Peyer's patch (tissue), 4 donors: ENCODE data around the gene KBTBD4. TPM values are rescaled to one million over a fixed set of nuclear protein-coding genes. Genes with fewer than 3 reads are reported as not detected.
"Not testable (repeated sequence)": the region's sequence is repeated elsewhere in the genome, so short reads cannot be mapped to it uniquely, and the experiment has no call there.

Source experiments
- DNase-seq, 3 donors: peaks; one replicate each; pipeline ENCODE4 v3.0.0-alpha.2; 2017 to 2019
- H3K27ac ChIP-seq, 4 donors: fragments of 200-600 bp; sonication (generic); one replicate each; pipeline ENCODE4 v1.5.1; 2016 to 2019
- H3K27me3 ChIP-seq, 2 donors: fragments of 200-600 bp; sonication (generic); one replicate each; pipeline ENCODE4 v1.5.1; 2019
- H3K36me3 ChIP-seq, 3 donors: fragments of 200-600 bp; sonication (generic); one replicate each; pipeline ENCODE4 v1.5.1; 2016 to 2019
- H3K4me1 ChIP-seq, 4 donors: fragments of 200-600 bp; sonication (generic); one replicate each; pipeline ENCODE4 v1.5.1; 2016 to 2019
- H3K4me3 ChIP-seq, 4 donors: fragments of 200-600 bp; sonication (generic); 1 replicate in 3 of 4; 2 replicates in 1 of 4; pipeline ENCODE4 v1.5.1; 2016 to 2019; ENCODE audit warnings: mild to moderate bottlenecking in 1 of 4
- H3K9me3 ChIP-seq, 4 donors: fragments of 200-600 bp; sonication (generic); one replicate each; pipeline ENCODE4 v1.5.1; 2016 to 2019; ENCODE audit warnings: mild to moderate bottlenecking in 1 of 4
- POLR2A ChIP-seq, 2 donors: fragments of 450-650 bp; IDR thresholded peaks; one replicate each; pipeline ENCODE4 v1.5.1; 2017; ENCODE audit warnings: antibody characterized with exemption in 2 of 2, mild to moderate bottlenecking in 2 of 2, moderate library complexity in 2 of 2
- total RNA-seq, 4 donors: library from RNA; depleted of rRNA; stranded (reverse); fragments of >200 nt; gene quantifications; one replicate each; pipeline ENCODE4 v1.1.0, GENCODE V29; 2016
- TF ChIP-seq, protein P1 (sequence below), 6 experiments: fragments of 450-650 bp in 4 of 6; fragments of 200-600 bp in 2 of 6; sonication (generic) in 1 of 6; IDR thresholded peaks; one replicate each; pipeline ENCODE4 v1.5.1; 2017 to 2019; ENCODE audit warnings: antibody characterized with exemption in 6 of 6, mild to moderate bottlenecking in 3 of 6, moderate library complexity in 1 of 6

KBTBD4 gene
- total RNA-seq, 4 donors from 2014 or later = 6.6 to 11.9 (median 9.7) TPM

DNA sequence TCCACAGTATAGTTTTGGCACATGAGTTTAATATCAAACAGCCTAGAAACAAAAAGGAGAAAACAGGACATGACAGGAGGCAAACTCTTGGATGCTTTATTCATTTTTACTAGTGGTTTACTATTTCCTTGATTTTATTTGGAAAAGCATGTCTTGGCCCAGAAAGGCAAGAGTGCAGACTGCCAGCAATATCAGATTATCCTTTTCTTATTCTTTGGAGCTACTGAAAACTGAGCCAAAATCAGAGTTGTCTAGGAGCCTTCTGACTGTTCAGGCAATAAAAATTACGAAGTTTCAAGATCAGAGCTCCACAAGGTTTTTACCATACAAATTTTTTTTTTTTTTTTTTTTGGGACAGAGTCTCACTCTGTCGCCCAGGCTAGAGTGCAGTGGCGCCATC lies 41.9 kb downstream of the KBTBD4 start:
- TF ChIP-seq, protein P1, sequence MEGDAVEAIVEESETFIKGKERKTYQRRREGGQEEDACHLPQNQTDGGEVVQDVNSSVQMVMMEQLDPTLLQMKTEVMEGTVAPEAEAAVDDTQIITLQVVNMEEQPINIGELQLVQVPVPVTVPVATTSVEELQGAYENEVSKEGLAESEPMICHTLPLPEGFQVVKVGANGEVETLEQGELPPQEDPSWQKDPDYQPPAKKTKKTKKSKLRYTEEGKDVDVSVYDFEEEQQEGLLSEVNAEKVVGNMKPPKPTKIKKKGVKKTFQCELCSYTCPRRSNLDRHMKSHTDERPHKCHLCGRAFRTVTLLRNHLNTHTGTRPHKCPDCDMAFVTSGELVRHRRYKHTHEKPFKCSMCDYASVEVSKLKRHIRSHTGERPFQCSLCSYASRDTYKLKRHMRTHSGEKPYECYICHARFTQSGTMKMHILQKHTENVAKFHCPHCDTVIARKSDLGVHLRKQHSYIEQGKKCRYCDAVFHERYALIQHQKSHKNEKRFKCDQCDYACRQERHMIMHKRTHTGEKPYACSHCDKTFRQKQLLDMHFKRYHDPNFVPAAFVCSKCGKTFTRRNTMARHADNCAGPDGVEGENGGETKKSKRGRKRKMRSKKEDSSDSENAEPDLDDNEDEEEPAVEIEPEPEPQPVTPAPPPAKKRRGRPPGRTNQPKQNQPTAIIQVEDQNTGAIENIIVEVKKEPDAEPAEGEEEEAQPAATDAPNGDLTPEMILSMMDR (IDR thresholded peaks at IDR 0.05) = no peak
- TF ChIP-seq POLR2A (IDR thresholded peaks at IDR 0.05) = no peak
- DNase-seq = no peak
- Histone ChIP-seq H3K4me3 (no peak overlapping the region), H3K9me3 (no peaks in the 10 kb centered on the region), H3K27ac (no peak overlapping the region), H3K27me3 (no peaks in the 10 kb centered on the region), H3K36me3 (no peaks in the 10 kb centered on the region), H3K4me1 (peaks cover 0 to 55% (median 7%) of the 10 kb centered on the region in 4 donors)

DNA sequence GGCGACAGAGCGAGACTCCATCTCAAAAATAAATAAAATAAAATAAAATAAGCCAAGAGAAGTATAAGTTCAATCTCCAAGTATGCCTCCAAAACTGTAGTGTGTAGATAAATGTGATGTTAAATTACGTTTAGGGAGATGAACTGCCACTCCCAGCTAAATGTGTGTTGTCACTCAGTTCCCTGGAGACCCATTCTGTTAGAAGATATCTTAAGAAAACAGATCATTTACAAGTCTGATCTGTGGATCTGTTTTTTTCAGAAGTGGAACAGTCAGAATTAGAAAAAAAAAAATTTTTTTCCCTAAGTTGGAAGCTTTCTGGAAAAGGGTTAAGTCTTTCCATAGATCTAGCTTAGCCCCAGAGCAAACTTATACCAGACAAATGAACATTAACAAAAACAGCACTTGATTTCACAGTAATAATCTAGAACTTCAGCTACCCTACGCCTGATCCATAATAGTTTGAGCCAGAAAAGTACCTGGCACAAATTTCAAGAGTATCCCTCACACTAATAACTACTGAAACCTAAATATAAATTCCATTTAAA lies 44.0 kb downstream of the KBTBD4 start:
- no peaks in the 10 kb centered on the region for H3K9me3 ChIP-seq
- no peak for DNase-seq
- no peaks in the 10 kb centered on the region for H3K27me3 ChIP-seq
- H3K27ac ChIP-seq = no peak overlapping the region
- no peaks in the 10 kb centered on the region for H3K36me3 ChIP-seq
- TF ChIP-seq, protein P1 (IDR thresholded peaks at IDR 0.05) = no peak
- no peak for TF ChIP-seq POLR2A (IDR thresholded peaks at IDR 0.05)
- peaks cover 0 to 49% (median 3%) of the 10 kb centered on the region in 4 donors for H3K4me1 ChIP-seq
- H3K4me3 ChIP-seq = no peak overlapping the region

DNA sequence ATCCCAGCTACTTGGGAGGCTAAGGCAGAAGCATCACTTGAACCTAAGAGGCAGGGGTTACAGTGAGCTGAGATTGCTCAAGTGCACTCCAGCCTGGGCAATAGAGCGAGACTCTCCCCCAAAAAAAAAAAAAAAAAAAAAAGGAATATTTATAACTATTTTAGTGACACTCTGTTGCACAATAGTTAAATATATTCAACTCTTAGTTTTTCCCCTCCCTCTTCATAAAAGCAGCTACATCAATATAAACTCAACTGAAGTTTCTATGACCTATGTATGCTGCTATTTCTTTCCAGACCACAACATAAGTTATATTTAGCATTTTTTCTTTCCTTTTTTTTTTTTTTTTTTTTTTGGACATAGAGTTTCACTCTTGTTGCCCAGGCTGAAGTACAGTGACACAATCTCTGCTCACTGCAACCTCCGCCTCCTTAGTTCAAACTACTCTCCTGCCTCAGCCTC lies 45.0 kb downstream of the KBTBD4 start:
- Histone ChIP-seq H3K4me3 (no peak overlapping the region), H3K27ac (peak overlapping the region in 1 of 4 donors; percentile 28), H3K27me3 (no peaks in the 10 kb centered on the region), H3K9me3 (no peaks in the 10 kb centered on the region), H3K36me3 (no peaks in the 10 kb centered on the region), H3K4me1 (peaks cover 0 to 39% (median 2%) of the 10 kb centered on the region in 4 donors)
- no peak for DNase-seq
- no peak for TF ChIP-seq POLR2A (IDR thresholded peaks at IDR 0.05)
- TF ChIP-seq, protein P1 (IDR thresholded peaks at IDR 0.05) = no peak

DNA sequence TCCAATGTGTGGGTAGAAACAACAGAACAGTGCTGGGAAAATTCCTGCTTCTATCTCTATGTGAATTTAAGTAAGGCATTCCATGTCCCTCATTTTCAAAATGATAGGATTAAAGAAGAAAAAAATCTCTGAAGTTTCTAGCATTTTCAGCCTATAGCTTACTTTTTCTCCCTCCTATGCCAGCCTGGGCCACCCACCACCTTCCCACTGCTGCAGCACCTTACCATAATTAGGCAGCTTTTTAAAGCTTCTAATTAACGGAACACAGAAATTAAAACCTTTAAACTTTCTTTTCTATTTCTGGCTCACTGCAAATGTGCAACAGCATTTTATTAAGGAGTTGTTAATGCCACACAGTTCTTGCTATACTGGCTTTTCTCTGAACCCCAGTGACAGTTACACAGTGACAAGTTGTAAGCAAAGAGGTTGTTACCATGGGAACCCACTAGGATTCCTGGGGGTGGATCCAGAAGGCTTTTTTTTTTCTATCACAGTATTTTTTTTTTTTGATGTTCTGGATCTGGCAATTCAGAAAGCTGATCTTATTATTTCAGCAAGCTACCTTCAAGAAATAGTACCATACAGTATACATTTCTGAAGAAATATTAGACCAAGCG lies 46.1 kb downstream of the KBTBD4 start:
- TF ChIP-seq, protein P1 (IDR thresholded peaks at IDR 0.05) = no peak
- no peak for TF ChIP-seq POLR2A (IDR thresholded peaks at IDR 0.05)

DNA sequence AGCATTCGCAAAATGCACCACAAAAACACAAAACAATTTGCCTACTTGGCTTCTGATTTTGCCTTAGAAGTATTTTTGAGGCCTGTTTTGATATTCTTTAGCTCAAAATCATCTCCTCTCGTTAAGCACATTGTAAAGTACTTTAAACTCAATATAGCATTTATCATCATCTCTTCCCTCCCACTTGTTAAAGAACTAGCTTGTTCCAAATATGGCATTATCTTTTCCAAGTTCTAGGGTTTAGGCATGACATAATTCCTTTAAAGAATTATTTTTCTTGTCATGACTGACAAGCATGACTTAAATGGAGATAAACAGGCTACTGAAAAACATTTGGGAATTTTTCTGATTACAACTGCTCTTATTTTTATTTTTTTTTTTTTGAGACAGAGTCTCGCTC lies 47.1 kb downstream of the KBTBD4 start:
- Histone ChIP-seq H3K27me3 (no peaks in the 10 kb centered on the region), H3K4me3 (no peak overlapping the region), H3K9me3 (no peaks in the 10 kb centered on the region), H3K4me1 (peaks cover 0 to 30% (median 2%) of the 10 kb centered on the region in 4 donors), H3K27ac (no peak overlapping the region), H3K36me3 (no peaks in the 10 kb centered on the region)
- no peak for DNase-seq
- TF ChIP-seq, protein P1 (IDR thresholded peaks at IDR 0.05) = no peak
- no peak for TF ChIP-seq POLR2A (IDR thresholded peaks at IDR 0.05)

More for the DNA sequence above, 46.1 kb downstream of the KBTBD4 start:
- Histone ChIP-seq H3K36me3 (no peaks in the 10 kb centered on the region), H3K9me3 (no peaks in the 10 kb centered on the region), H3K4me1 (peaks cover 0 to 37% (median 2%) of the 10 kb centered on the region in 4 donors), H3K4me3 (no peak overlapping the region), H3K27ac (no peak overlapping the region), H3K27me3 (no peaks in the 10 kb centered on the region)
- no peak for DNase-seq

DNA sequence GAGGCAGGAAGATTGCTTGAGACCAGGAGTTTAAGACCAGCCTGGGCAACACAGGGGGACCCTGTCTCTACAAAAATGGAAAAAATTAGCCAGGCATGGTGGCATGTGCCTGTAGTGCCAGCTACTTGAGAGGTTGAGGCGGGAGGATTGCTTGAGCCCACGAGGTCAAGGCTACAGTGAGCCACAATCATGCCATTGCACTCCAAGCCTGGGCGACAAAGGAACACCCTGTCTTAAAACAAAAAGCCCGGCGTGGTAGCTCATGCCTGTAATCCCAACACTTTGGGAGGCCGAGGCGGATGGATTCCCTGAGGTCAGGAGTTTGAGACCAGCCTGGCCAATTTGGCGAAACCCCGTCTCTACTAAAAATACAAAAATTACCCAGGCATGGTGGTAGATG lies 48.0 kb downstream of the KBTBD4 start:
- not testable (repeated sequence) for H3K4me3 ChIP-seq, H3K27ac ChIP-seq, DNase-seq, H3K27me3 ChIP-seq, H3K36me3 ChIP-seq, H3K9me3 ChIP-seq
- H3K4me1 ChIP-seq = peaks cover 0 to 23% (median 2%) of the 10 kb centered on the region in 4 donors
